Retina (tissue), 1 donor: Measurements from ENCODE around the gene OR6C2.
"Not testable (repeated sequence)": the region's sequence is repeated elsewhere in the genome, so short reads cannot be mapped to it uniquely, and the experiment has no call there.

ENCODE experiments used
- DNase-seq: peaks from one replicate; pipeline ENCODE4 v3.0.0-alpha.2; 2016

The OR6C2 gene

GRCh38 chr12:55443776-55444175, at the start of gene OR6C2:
Gene OR6C2, plus strand, starts transcription at chr12:55444076. Its CDS starts 8,138 bp downstream, at chr12:55452214.
- DNase-seq: no peak

- no peak for DNase-seq
Observed at GRCh38 chr12:55396326-55396725, 47.5 kb upstream of the OR6C2 start.

- DNase-seq: no peak
Observed at GRCh38 chr12:55400229-55400628, 43.6 kb upstream of the OR6C2 start, which contains the start of gene OR6C65. Gene OR6C65, plus strand, starts transcription at chr12:55400529. Its CDS starts 0 bp downstream, at chr12:55400529.

- no peak for DNase-seq
Observed at GRCh38 chr12:55407866-55408265, 36.0 kb upstream of the OR6C2 start.

- DNase-seq: not testable (repeated sequence)
Observed at GRCh38 chr12:55409133-55409532, 34.7 kb upstream of the OR6C2 start.

GRCh38 chr12:55412138-55412537, 31.7 kb upstream of the OR6C2 start:
- DNase-seq: not testable (repeated sequence)

- not testable (repeated sequence) for DNase-seq
Observed at GRCh38 chr12:55413498-55414388, 30.1 kb upstream of the OR6C2 start.

- peak; percentile 43 for DNase-seq
Observed at GRCh38 chr12:55414396-55414823, 29.5 kb upstream of the OR6C2 start.

- DNase-seq: not testable (repeated sequence)
Observed at GRCh38 chr12:55414889-55415288, 29.0 kb upstream of the OR6C2 start.

- no peak for DNase-seq
Observed at GRCh38 chr12:55416961-55417360, 26.9 kb upstream of the OR6C2 start.

GRCh38 chr12:55420307-55420962, 23.4 kb upstream of the OR6C2 start:
- no peak for DNase-seq

GRCh38 chr12:55425954-55426353, 17.9 kb upstream of the OR6C2 start, which contains the start of gene OR6C76:
Gene OR6C76, plus strand, starts transcription at chr12:55426254. Its CDS starts 0 bp downstream, at chr12:55426254.
- no peak for DNase-seq

GRCh38 chr12:55428331-55429243, 15.3 kb upstream of the OR6C2 start:
- no peak for DNase-seq

- not testable (repeated sequence) for DNase-seq
Observed at GRCh38 chr12:55441233-55441632, 2.6 kb upstream of the OR6C2 start.

GRCh38 chr12:55445357-55445756, 1.5 kb downstream of the OR6C2 start:
- no peak for DNase-seq

- DNase-seq: no peak
Observed at GRCh38 chr12:55446326-55446725, 2.5 kb downstream of the OR6C2 start.

- no peak for DNase-seq
Observed at GRCh38 chr12:55448825-55449224, 4.9 kb downstream of the OR6C2 start.

- DNase-seq: not testable (repeated sequence)
Observed at GRCh38 chr12:55464926-55465325, 21.1 kb downstream of the OR6C2 start.

- DNase-seq: no peak
Observed at GRCh38 chr12:55467836-55468235, 24.0 kb downstream of the OR6C2 start.

- DNase-seq: no peak
Observed at GRCh38 chr12:55469291-55469690, 25.4 kb downstream of the OR6C2 start.

- DNase-seq: no peak
Observed at GRCh38 chr12:55470088-55470829, 26.4 kb downstream of the OR6C2 start, which contains the start of gene OR6C70. Gene OR6C70, minus strand, starts transcription at chr12:55470138. Its CDS starts 0 bp downstream, at chr12:55470138.

- DNase-seq: no peak
Observed at GRCh38 chr12:55472264-55472663, 28.4 kb downstream of the OR6C2 start.
